DMS79 treated with DMSO at 0.1 percent for 48 hours (cell line): ENCODE data around the gene C9orf43.
"Not testable (repeated sequence)": the region's sequence is repeated elsewhere in the genome, so short reads cannot be mapped to it uniquely, and the experiment has no call there.

ENCODE experiments used
- DNase-seq: peaks from one replicate; lab custom pipeline; 2025; lab: John Stamatoyannopoulos, UW

C9orf43 gene

DNA sequence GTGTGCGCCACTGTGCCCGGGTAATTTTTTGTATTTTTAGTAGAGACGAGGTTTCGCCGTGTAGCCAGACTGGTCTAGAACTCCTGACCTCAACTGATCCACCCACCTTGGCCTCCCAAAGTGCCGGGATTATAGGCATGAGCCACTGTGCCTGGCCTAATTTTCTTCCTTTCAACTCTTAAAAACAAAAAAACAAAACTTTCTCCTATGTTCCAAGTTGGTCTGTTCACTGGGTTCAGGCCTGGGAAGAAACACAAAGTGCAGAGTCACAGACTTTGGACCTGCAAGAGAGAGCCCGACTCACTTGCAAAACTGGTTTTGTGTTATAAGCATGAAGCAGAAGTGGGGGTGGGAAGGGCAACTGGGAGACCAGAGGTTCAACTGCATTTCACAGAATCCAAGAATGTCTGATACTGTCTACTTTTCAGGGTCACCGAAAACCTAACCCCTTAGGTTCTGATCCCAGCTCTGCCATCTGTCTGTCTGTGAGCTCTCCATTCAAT lies 28.6 kb upstream of the C9orf43 start:
- no peak for DNase-seq

DNA sequence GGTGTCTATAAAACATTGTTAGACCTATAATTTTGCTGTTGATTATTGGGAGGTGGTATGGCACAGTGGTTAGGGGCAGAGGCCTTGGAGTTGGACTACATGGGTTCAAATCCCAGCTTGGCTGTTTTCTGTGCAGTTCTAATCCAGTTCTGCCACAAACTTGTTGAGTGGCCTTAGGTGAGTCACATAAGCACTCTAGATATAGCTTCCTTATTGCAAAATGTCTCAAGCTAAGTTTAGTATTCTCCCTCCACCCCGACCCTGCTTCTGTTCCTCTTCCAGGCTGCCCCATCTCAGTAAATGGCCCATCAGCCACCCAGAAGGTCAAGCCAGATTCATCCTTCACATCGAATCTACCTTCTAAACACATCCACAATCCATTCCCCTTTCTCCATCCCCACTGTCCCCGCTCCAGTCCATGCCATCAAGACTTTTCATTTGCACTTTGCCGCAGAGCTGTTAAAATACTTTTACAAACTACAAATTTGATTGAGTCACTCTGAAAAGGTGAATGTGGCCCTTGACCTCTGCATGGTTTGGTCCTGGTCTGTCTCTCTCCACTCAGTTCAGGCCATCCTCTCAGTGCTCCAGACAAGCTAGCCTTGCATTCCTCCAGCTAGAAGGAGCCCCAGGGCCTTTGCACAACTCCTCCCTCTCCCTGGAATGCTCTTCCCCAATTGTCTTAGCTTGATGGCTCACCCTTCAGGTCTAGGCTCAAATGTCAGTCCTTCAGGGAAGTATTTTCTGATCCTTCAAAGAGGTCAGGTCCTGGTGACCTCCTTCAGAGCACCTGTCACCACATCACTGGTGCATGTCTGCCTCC lies 23.8 kb upstream of the C9orf43 start:
- DNase-seq, result no peak

DNA sequence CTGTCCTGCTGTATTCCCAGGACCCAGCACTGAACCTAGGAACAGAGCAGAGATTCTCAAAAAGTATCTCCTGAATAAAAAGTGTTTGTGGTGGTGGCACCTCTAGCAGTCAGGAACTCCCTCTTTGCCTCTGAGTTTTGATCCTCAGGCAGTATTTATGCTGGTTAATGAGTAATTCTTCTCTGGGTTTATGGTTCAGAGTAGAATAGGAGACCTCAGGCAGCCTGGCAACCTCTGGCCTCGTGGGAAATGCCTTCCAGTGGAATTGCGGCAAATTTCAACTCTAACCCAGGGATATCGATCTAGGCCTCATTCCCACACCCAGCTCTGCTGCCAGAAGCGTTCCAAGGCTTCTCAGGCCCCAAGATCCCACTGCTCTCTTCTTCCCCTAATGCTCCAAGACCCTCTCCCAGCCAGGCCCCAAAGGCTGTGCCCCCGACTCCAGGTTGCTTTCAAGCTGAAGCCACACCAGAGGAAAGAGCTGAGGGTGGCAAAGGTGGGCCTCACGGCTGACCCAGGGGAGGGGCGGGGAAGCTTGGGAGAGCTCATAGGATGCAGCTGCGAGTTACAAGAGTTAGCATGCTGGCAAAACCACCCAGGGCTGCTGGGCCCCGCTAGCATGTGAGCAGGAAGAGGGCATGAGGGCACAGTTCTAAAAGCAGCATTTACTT lies 22.9 kb upstream of the C9orf43 start:
- no peak for DNase-seq

DNA sequence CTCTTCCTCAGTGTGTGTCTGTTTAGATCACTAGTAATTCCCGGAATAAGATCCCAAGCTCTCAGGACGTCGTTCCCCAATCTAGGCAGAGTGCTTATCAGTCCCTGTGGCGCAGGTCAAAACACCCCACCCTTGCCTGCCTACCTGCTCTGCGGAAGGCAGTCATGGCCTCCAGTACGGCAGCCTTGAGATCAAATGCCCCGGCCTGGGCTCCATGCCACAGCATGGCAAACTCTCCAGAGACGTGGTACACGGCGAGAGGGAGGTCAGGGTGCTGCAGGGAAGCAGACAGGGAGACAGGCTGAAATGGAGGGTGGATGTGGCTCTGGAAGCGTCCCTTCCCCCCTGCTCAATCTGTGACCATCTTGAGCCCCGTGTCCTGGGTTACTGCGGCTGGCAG lies 21.7 kb upstream of the C9orf43 start:
- DNase-seq, result no peak

DNA sequence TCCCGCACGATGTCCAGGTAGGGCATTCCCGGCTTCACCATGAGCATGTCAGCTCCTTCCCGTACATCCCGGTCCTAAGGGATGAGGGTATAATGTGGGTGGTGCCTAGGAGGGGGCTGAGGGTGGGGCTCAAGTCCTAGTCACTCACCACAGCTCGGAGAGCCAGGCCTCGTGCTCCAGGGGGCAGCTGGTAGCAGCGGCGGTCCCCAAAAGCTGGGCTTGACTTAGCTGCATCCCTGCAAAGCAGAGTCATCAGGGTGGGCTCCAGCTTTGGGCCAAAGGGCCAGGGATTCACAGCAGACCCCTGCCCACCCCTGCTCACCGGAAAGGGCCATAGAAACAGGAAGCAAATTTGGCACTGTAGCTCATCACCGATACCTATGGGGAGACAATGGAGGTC lies 21.1 kb upstream of the C9orf43 start:
- no peak for DNase-seq

DNA sequence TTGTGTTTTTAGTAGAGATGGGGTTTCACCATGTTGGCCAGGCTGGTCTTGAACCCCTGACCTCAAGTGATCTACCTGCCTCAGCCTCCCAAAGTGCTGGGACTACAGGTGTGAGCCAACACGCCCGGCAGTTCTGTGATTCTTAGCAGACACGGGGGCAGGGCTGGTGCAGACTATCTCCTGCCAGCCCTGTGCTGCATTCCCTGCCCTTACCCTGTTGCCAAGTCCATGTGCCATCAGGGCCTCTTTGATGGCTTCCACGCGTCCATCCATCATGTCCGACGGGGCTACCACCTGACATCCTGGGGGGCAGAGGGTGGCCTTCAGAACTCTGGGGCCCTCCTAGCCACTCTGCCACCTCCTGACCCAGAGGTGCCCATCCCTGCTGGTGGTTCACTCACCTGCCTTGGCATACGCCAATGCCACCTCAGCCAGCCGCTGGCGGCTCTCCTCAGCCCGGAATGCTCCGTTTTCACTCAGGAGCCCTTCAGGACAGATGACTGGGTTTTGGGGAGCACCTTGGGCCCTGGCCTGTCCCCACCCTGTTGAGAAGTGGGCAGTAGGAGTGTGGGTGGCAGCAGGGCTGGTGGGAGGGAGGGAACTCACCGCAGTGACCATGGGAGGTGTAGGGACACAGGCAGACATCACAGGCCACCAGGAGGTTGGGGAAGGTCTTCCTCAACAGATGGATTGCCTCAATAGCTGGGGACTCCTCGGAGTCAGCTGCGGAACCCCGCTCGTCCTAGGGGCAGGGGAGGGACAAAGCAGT lies 20.2 kb upstream of the C9orf43 start:
- DNase-seq, result no peak

DNA sequence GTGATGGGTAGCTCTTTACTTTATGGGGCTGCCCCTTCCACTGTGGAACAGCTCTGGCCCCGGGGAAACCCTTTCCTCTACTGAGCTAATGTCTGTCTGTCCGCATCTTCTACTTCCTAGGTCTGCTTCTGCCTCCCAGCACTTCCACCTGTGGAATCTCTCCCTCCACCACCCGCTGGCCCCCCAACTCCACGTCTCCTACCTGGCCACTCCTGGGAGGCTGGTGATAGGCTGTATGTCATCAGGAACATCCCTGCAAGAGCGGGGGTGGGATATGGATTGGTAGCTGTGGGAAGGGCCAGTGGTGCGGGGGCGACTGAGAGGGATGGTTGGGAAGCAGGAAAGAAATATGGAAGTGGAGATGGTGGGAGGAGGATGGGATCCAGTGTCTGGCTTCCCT lies 18.6 kb upstream of the C9orf43 start:
- no peak for DNase-seq

DNA sequence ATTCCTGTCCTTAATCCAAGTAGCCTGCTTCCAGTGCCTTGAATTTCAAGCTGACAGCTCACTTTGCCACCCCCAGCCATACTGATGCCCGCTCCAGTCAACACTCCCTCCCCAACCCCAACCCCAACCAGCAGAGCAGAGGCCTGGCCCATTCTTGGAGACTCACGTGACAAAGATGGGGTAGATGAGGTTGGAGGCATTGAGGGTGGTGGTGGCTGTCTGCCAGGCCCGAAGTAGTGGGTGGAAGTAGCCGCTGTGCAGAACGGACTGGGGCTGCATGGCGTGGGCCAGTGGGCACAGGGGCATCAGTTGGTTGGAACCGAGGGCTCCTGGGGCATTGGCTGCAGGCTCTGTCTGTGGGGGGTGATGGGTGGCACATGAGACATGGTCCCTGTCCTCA lies 17.3 kb upstream of the C9orf43 start:
- DNase-seq, result no peak

DNA sequence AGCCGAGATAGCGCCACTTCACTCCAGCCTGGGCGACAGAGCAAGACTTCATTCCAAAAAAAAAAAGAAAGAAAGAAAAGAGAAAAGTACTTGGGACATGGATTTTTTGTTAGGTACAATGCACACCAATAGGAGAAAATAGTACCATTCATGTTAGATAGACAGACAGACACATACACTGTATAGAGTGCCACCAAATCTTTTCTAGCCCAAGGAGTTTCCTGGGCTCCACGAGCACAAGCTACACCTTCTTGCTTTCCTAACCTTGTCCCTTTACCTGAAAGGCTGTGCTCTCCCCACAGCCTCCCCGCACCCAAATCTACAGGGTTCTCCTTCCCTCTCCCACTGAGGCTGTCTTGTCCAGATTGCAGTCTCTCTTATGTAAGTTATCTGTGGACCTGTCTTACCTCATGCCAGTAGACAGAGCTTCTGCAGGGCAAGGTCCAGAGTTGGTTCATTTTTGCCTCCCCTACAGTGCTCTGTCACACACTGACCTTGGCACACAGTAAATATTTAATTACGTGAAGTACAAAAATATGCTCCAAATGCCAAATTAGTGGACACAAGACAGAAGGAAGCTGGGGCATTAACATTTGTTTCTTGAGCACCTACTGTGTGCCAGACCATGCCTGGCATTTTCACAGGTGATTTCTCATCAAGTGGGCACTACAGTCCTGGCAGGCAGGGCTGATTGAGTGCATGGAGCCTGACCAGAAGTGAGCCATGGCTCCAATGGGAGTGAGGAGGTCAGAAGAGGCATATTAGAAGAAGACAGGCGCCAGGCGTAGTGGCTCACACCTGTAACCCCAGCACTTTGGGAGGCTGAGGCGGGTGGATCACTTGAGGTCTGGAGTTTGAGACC lies 15.3 kb upstream of the C9orf43 start:
- DNase-seq, result no peak

DNA sequence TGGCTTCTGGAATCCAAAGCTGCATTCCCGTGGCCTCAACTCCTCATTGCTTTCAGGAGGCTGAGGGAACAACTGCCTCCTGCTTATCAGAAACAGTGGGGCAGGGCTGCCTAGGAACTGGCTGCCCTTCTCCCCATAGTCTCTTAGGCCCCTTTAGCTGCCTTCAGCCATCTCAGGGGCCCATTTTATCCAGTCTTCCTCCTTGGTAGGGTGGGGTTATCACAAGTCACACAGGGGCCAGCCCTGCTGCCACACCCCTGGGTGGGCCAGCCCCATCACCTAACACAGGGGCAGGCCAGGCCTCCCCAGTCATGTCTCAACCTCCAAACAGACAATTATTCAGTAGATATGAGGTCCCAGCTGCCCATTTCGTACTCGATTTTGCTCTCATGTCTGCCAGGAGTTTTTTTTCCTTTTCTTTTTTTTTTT lies 13.3 kb upstream of the C9orf43 start:
- no peak for DNase-seq

DNA sequence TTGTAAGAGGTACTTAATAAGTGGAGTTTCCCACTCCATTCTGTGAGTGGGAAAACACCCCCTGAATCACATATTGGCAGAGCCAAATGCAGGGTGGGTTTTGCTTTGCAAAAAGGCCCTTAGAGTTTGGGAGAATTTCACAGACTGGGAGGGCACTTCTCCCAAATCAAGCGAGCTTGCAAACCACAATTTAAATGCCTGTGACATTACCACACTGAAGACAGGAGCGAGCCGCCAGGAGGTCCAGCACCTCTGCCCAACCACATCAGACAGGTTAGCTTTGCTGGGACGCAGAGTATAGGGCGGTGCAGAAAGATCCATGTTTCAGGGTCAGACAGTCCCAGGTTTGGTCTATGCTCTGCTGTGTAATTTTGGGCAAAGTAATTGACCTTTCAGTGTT lies 11.8 kb upstream of the C9orf43 start:
- DNase-seq, result no peak

DNA sequence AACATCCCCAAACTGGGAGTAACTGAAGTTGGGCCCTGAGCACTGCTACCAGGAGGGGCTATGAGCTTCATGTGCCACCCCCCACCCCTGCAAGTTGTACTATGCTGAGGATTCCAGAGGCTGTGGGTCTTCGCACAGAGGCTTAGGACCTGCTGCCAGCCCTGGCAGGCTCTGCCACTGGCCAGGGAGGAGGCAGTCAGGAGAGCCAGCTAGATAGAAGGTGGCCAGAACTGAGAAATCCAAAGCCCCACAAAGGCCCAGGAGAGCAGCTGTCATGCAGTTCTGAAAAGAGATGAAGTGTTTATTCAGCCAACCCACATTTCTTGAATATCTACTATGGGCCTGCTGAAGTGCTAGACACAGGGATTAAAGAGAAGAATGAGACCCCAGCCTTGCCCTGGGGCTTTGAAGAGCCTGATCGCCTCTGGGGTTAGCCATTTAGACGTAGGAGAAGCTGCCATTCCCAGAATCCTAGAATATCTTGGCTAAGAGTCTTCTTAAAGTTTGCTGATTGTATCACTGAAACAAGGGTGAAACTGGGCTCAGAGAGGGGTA lies 10.8 kb upstream of the C9orf43 start:
- no peak for DNase-seq

DNA sequence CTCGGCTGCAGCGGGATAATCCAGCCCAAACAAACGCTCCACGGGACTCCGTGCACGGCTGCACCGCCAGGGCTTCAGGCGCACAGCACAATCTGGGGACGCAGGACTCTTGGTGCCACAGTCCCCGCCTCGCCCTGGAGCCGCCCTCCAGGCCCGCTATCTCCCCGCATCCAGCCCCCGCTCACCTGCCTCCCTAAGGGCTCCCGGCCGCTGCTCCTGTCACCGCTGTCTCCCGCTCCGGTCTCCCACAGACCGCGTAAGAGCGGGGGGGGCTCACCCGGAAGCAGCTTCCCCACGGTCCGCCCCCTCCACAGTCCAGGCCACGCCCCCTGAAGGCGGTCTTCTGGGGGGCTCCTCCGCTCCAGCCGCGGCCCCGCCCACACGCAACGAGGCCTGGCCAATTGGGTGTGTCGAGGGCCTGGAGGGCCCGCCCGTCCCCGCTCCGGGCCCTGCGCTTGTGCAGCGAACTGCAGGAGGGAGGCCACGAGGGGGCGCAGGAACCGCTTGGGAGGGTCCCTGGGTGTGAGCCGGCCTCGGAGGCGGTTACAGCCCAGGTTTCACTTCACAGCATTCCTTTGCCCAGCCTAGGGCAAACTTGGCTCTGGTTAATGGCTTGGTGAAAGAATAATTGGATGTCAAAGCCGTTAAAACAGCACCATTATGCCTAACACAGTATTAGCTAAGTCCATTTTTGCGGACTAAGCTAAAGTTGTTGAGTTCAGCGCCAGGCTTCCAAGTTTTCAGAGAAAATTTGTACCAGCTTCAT lies 9.3 kb upstream of the C9orf43 start, which contains the start of gene ALAD:
Gene ALAD (minus strand): TSS at position 258 of the 766 bp plus-strand sequence. CDS start 7,725 bp downstream, outside the sequence.
- DNase-seq, result peak; percentile 95

DNA sequence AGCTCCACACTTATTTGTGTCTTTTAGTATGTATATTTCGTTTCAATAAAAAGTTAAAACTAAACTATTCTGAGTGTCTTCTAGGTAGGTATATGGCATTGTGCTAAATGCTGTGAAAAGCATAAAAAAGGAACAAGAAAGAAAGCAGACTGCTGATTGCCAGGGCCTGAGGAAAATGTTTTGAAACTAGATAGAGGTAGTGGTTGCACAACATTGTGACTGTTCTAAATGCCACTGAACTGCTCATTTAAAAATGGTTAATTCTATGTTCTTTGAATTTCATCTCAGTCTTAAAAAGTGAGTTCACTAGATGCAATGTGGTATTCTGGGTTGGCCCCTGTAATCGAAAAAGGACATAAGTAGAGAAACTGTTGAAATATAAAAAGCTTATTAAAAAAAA lies 6.9 kb upstream of the C9orf43 start:
- no peak for DNase-seq

DNA sequence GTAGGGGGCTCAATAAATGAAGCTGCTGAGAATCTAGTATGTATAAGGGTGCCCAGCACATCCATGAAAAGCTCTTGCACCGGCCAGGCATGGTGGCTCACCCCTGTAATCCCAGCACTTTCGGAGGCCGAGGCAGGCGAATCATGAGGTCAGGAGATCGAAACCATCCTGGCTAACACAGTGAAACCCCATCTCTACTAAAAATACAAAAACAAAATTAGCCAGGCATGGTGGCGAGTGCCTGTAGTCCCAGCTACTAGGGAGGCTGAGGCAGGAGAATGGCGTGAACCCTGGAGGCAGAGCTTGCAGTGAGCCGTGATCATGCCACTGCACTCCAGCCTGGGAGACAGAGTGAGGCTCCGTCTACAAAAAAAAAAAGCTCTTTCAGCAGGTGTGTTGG lies 4.2 kb upstream of the C9orf43 start:
- not testable (repeated sequence) for DNase-seq

DNA sequence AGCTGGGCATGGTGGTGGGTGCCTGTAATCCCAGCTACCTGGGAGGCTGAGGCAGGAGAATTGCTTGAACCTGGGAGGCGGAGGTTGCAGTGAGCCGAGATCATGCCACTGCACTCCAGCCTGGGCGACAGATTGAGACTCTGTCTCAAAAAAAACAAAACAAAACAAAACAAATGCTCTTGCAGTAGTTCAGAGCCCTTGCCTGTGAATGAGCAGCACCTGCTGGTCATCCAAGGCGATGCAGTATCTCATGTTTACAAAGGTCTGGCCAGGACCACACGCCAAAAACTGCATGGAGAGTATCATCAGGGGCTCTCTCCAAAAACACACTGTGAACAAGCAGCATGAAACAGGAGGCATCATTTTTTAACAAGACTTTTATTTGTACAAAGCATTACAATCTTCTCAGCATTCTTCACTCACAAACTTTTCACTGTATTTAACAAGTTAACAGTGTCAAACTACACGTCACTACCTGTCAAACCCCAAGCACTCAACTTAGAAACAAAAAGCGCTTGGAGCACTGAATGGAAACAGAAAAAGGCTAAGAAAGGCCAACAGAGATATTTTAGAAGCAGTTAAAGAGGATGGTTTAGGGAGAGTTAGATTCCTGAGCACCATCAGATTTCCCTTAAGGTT lies 3.6 kb upstream of the C9orf43 start:
- DNase-seq, result peak; percentile 28

DNA sequence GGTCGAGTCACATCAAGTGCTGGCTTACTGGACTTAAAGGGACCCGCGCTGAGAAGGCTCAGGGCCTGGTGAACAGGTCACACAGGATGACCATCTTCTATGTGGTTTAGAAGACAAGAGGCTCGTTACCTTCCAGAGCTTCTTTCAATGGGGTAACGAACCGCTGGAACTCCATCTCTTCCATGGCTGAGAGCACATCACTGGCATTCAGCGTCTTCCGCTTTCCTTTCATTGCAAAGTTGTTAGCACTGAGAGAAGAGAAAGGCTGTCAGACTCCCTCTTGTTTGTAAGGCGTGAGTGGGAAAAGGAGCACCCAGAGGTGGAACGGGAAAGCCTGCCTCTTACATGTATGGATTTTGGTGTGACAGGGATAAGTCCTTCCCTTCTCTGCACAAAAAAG lies 1.1 kb upstream of the C9orf43 start:
- no peak for DNase-seq

DNA sequence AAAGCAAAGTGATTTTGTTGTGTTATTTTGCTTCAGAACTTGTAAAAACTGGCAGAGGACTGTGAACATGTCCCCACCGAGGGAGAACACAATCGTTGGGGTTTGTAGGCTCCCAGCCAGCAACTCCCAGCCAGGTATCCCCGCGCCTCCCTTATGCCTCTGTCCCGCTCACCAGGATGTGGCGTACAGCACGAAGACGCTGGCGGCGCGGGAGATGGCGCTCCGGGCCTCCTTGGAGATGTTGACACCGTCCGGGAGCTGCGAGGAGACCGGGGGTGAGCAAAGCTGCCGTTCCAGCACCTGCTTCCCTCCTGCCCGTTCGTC lies 702 bp upstream of the C9orf43 start:
- no peak for DNase-seq

DNA sequence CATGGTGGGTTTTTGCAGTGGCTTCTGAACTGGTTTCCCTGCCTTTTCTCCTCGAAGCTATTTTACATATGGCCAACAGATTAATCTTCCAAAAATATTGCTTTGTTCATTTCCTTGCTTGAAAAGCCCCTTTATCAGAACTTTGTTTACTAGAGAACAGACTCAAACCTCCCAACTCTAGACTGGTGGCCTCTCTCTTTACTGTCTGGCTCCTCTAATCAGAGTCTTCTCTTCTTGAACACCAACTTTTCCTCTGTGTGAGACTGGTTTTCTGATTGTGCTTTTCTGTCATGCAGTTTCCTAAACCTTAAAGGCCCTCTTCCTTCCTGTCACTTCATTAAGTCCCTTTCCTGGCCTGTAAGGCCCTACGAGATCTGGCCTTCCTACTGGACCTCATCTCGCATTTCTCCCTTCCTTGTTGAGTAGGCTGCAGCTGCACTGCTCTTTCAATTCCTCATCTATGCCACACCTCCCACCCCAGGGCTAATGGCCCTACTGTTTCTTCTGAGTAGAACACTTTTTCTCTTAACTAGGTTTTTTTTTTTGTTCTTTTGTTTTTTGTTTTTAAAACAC lies 5.7 kb downstream of the C9orf43 start:
- no peak for DNase-seq

DNA sequence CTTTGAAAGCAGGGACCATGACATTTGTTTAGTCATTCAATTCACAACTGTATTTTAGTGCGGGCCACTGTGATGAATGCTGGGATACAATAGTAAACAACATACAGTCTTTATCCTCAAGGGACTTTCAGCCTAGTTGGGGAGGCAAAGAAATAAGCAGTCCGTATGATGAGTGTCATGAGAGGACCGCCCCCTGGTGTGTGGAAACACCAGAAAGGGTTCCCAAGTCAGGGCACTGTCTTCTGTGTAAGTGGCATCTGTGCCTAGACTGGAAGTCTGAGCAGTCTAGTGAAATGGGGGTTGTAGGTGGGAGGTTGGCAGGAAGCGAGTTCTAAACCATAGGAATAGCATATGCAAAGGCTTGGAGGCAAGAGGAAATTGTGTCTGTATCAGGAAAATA lies 6.8 kb downstream of the C9orf43 start:
- no peak for DNase-seq
